Measurements from ENCODE around the gene CPEB2.
"Not testable (repeated sequence)": the region's sequence is repeated elsewhere in the genome, so short reads cannot be mapped to it uniquely, and the experiment has no call there.

The CPEB2 gene

DNA sequence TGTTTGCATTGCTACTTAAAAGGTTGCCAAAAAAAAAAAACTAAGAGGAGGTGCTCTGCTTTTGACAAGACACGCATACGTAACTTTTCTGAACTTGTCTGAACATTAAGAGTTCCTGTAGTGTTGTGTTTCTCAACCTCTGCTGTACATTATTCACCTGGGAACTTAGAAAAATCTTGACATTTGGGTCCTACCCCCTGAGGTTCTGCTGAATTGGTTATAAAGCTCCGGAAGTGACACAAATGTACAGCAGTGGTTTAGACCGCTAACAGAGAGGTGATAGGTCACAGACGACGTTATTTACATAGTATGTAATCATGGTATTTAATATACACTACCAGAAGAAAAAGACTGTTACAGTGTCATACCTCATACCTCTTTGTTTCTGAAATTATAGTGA, 61.1 kb downstream of the CPEB2 start:
- DNase-seq = no peak

DNA sequence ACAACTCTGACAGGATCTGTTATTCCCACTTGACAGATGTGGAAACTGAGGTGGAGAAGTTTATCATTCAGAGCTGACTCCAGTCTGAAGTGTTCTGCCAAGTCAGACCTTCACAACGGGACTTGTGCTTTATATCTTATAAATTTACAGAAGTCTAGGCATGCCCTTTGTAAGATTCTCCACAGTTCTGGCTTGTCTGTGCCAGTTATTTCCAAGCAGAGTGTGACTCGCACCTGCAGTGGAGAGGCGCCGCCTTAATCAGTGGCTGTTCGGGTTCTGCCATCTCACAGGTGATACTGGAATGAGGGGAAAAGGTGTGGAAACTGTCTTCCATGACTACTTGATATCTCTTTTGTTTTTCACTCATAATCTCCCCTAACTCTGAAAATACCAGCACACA, 63.2 kb downstream of the CPEB2 start:
- no peak for DNase-seq

DNA sequence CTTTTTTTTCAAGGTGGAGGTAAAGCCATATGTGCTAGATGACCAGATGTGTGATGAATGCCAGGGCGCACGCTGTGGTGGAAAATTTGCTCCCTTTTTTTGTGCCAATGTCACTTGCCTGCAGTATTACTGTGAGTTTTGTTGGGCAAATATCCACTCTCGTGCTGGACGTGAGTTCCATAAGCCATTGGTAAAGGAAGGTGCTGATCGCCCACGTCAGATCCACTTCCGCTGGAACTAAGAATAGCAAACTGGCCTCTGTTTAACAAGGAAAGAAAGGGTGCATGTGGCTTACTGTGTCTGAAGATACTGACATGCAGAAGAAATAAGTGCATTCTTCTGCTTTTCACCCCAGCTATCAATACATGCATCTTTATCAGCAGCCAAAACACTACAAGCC, 63.9 kb downstream of the CPEB2 start:
- no peak for DNase-seq

DNA sequence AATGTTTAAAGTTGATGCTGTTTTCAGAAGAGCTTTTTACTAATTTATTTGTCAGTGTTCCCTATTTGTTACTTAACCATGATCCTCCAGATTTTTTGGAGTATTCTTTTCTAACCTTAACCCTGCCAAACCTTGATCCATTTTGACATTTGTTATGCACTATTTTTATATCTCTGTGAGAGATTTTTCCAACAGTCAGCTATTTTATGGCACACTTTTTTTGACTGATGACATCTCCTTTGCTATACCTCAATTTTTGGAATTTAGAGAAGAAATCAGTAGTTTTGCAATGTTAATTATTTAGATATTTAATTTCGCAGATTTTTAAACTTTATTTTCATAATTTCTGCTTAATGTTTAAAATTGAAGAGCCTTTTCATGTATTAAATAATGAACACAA, 66.0 kb downstream of the CPEB2 start:
- DNase-seq = no peak

DNA sequence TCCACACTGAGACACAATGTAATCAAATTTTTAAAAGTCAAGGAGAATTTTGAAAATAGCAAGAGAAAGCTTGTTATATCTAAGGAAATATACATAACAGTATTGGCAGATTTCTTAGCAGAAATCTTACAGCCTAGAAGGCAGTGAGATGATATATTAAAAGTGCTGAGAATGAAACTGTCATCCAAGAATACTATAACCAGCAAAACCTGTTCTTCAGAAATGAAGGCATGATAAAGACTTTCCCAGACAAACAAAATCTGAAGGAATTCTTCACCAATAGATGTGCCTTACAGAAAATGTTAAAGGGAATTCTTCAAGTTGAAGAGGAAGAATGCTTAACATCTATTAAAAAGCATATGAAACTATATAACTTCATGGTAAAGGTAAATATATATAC, 73.6 kb downstream of the CPEB2 start:
- DNase-seq = no peak

DNA sequence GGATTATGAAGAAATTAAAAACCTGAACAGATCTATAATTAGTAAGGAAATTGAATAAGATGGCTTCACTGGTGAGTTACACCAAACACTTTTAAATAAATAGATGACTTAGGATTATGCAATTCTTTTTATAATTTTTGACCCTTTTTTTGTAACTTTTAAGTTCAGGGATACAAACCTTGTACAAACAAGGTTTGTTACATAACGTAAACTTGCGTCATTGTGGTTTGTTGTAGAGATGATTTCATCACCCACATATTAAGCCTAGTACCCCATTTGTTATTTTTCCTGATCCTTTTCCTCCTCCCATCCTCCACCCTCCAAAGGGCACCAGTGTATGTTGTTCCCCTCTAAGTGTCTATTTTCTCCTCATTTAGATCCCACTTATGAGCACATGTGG, 75.7 kb downstream of the CPEB2 start:
- DNase-seq = no peak

DNA sequence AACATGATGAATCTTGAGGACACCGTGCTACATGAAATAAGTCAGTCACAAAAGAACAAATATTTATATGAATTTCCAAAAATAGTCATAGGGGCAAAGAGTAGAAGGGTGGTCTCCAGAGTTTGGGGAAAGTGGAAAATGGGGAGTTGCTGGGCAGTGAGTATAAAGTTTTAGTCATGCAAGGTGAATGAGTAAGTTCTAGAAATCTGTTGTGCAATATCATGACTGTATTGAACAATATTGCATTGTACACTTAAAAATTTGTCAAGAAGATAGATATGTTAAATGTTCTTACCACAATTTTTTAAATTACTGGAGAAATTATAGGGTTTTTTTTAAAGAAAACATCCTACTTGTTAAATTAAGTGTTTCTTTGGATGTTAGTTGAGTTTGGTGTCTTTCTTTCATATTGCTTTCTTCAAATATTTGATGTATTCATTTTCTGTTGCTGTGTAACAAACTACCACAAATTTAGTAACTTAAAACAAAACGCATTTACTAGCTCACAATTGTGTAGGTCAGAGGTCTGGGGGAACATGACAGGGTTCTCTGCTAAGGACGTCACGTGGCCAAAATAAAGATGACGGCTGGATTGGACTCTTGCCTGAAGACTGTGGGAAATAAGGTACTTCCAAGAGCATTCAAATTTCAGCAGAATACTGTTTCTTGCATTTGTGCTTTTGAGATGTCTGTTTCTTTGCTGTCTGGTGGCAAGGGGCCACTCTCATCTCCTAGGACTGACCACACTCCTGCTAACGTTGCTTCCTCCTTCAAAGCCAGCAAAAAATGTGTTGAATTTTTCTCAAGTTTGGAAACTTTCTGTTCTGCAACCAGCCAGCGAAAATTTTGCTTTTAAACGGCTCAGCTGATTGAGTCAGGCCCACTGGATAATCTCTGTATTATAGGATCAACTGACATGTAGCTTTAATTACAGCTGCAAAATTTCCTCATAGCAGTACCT, 76.7 kb downstream of the CPEB2 start:
- no peak for DNase-seq

DNA sequence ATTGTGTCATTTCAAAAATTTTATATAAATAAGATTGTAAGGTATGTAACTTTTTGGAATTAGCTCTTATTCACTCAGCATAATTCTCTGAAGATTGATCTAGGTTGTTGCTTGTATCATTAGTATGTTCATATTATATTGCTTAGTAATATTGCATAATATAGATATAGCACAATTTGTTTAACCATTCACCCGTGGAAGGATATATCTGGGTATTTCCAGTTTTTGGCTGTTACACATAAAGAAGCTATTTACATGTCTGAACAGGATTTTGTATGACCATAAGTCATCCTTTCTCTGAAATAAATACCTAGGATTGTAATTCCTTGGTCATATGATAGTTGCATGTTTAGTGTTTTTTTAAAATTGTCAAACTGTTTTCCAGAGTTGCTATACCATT, 82.5 kb downstream of the CPEB2 start:
- DNase-seq = no peak

DNA sequence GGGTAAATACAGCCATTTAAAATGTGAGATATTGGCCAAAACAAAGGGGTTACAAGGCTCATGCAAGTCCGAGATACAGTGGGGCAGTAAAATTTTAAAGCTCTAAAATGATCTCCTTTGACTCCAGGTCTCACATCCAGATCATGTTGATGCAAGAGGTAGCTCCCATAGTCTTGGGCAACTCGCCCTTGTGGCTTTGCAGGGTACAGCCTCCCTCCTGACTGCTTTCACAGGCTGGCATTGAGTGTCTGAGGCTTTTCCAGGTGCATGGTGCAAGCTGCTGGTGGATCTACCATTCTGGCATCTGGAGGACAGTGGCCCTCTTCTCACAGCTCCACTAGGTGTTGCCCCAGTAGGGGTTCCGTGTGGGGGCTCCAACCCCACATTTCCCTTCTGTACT, 83.5 kb downstream of the CPEB2 start:
- DNase-seq = not testable (repeated sequence)

DNA sequence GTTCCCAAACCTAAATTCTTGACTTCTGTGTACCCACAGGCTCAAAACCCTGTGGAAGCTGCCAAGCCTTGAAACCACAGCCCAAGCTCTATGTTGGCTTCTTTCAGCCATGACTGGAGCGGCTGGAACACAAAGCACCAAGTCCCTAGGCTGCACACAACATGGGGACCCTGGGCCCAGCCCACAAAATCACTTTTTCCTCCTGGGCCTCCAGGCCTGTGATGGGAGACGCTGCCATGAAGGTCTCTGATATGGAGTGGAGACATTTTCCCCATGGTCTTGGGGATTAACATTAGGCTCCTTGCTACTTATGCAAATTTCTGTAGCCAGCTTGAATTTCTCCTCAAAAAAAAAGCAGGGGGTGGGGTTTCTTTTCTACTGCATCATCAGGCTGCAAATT, 84.0 kb downstream of the CPEB2 start:
- not testable (repeated sequence) for DNase-seq

DNA sequence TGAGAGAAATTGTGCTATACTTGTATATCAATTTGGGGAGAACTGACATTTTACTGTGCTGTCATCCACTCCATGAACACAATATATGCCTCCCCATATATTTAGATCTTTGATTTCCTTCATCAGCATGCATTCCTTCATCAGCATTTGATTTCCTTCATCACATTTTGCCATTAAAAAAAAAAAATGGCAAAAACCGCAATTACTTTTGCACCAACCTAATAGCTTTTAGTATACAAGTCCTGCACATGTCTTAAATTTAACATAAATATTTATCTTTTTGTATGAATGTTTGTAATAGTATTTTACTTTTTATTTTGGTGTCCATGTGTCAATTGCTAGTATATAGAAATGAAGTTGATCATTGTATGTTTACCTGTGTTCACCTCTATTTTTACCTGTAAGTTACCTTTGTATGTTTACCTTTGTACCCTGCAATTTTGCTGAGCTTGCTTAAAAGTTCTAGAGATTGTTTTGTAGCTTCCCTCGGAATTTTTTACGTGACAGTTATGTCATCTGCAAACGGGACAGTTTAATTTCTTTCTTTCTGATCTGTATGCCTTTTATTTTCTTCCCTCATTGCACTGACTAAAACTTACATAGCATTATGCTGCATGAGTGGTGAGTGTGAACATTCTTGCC, 86.2 kb downstream of the CPEB2 start:
- DNase-seq = no peak

DNA sequence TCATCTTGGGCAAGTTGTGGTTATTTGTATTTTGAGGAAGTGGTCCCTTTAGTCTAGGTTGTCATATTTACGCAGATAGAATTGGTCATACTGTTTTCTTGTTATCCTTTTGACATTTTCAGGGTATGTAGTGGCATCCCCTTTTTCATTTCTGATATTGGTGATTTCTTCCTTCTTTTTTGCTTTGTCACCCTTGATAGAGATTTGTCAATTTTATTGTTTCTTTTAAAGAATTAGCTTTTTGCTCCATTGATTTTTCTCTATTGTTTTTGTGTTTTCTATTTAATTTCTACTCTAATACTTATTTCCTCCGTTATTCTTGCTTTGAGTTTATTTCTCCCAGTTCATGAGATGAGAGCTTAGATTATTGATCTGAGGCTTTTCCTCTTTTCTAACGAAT, 87.7 kb downstream of the CPEB2 start:
- DNase-seq = no peak

DNA sequence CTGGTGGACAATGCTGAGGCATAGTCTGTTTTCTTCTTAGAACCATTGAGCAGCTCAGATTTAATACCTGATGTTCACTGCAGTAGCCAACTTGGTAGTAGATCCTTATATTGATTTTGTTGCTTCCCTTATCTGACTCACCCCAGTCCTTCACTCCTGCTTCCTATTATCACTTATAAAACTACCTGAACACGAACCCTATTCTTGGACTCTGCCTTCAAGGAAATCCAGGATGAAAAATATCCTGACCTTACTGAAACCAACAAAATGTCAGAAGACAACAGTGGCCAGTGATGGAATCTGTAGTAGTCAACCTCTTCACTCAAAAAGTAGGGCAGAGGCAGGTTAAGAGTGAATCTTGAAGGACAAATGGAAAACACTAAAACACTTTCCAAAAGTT, 98.1 kb downstream of the CPEB2 start:
- no peak for DNase-seq

DNA sequence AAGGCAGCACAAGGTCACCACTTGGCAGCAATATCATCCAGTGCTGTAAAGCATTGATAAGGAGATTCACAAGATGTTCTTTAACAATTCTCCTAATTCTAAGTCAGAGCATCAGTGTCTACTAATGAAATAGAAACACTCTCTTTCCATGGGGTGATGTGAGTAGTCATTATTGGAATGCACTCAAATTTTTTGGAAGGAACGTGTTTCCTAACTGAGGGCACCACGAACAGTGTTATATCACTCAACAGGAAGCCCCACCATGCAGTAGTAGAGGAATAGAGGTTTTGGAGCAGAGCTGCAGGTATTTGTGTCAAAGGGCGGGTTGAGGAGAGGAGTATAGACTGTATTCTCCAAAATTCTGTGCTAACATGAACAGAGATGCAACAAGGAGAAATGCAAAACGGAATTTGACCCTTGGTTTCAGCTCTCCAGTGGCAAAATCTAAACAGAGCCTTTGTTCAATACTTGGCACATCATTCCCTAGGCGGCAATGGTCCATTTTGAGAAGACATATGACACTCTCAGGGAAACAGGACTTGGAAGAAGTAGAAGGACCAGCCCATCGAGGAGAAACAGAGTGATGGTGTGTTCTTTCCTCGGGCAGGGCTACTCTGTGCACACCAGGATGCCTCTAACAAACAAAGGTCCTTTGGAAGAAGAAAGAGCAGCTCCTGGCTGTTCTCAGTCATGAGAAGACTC, 98.9 kb downstream of the CPEB2 start:
- no peak for DNase-seq

DNA sequence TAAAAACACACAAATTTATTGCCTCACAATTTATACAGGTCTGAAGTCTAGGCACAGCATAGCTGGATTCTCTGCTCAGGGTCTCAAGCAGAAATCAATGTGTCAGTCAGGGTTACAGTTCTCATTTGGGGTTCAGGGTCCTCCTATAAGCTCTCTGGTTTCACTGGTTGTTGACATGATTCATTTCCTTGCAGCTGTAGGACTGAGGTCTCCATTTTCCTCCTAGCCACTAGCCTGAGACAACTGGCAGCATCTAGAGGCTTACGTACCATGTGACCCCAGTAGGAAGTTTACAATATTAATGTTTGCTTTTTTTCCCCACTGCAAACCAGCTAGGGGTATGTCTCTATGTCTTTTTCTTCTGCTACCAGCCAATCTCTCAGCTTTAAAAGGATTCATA, 102.5 kb downstream of the CPEB2 start:
- DNase-seq = no peak

DNA sequence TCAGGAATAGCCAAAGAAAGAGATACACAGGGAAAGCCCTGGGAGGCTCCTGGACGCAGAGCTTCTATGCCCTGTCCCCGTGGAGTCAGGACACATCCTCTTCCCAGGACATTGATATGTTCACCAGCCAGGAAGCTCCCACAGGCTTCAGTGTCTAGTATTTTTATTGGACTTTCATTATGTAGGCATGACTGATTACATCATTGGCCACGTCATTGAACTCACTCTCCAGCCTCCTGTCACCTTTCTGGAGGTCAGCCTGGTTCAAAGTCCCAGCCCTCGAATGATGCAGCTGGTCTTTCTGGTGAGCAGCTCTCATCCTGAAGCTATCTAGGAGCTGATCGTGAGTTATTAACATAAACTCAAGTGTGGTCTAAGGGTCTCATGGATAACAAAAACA, 104.1 kb downstream of the CPEB2 start:
- no peak for DNase-seq

DNA sequence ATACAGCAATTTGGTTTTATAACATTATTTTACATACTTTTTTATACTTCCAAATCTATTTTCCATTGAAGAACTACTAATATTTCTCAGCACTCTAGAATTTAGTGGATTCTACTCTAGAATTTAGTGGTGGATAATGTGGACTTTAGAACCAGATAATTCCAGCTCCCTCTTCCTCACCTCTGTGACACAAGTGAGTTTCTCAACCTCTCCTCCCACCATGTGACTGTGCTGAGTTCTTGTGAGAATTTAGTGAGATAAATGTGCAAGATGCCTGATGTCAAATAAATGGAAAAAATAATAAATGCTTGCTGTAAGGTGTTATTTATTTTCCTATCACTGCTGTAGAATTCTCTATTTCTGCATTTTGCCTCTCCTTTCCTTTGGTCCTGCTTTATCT, 107.3 kb downstream of the CPEB2 start:
- DNase-seq = no peak

DNA sequence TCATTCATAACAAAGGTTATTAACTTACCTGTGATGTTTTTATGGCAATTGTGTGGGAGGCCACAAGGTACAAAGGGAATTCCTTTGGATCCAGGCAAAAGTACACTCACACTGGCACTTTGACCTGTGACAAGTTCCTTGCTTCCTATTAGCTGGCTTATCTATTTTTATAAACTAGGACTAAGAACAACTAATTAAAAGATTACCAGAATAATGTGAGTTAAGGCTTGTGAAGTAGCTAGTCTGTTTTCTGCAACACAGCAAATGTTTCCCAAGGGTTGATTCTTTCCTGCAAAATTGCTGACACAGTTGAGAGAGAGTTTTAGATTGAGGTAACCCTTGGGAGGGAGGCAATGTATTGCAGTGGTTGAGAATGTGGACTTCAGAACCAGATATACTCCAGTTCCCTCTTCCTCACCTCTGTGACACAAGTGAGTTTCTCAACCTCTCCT, 107.9 kb downstream of the CPEB2 start:
- DNase-seq = no peak

DNA sequence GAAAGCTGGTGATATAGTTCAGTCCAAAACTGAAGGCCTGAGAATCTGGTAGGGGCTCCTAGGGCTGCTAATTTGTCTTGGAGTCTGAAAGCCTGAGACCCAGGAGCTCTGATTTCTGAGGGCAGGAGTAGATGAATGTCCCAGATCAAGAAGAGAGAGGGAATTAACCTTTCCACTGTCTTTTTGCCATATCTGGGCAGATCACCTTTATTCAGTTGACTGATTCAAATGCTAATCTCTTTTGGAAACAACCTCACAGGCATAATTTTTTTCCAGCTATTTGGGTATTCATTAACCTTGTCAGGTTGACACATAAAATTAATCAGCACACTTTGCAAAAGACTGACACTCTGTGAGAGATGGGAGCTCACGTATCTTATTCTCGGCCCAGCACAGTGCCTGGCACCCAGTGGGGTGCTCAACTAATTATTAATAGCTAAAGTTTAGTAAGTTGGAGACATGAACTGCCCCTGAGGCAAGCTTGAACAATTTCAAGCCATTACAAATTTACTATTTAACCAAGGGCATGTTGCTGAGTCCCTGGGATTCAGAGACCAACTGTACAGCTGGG, 114.3 kb downstream of the CPEB2 start:
- DNase-seq = no peak

DNA sequence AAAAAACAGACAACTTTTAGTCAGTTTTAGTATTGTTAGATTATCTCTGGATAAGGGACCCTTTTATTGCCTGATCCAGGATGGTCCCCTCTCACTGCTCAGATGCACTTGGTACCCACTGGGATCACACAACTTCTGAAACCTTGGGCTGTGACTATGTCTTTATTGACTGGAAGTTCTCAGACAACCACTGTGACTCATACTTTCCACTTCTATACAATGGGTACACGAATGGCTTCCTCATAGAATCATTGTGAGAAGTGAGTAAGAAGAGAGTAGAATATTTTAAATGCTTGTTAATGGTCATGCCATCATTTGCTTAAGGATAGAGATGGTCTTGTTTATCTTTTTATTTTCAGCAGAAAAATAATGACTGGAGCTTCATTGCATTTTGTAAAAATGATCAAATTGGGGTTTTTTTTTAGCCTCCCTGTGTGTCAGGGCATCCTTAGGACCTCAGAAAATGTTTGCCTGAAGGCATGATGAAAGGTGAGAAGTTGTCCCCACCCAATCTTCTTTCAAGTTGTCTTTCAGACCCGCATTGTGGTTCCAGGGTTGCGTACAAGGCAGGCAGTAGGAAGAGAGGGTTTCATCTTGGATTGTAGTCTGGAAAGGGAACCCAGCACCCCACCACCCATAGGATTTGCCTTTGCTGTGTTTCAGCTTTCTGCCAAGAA, 115.1 kb downstream of the CPEB2 start:
- no peak for DNase-seq

DNA sequence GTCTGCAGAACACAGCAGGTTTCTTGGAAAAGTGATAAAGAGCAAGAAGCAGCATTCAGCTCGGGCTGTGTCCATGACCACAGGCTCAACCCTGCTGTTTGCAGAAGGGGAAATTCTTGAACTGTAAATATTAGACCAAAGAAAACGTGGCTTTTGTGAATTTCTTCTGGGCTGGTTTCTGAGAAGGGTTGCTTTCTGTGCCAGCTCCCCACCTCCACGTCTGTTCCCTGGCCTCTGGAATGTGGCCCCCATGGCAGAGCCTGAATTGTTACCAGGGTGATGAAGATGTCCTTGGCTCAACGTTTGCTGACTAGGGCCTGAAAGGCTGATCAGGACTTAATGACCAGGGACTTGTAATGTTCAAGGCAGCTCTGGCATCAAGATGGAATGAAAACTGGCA, 116.0 kb downstream of the CPEB2 start:
- DNase-seq = no peak
